HEK293 (cell line): ENCODE results near the gene LRRIQ3.

Source experiments
- CTCF ChIP-seq: fragments of 450-650 bp; formaldehyde crosslinking; IDR thresholded peaks from 2 replicates; pipeline ENCODE4 v1.5.1; 2016; ENCODE audit warnings: missing biosample characterization, missing genetic modification characterization
- HIC1 ChIP-seq: fragments of 450-650 bp; formaldehyde crosslinking; IDR thresholded peaks from 2 replicates; pipeline ENCODE4 v1.5.1; 2016; ENCODE audit warnings: missing biosample characterization, missing genetic modification characterization
- HOXA7 ChIP-seq: sonication (generic); formaldehyde crosslinking; IDR thresholded peaks from 2 replicates; pipeline ENCODE4 v1.8.1; 2022; ENCODE audit warnings: missing genetic modification reagents, borderline replicate concordance
- PRDM10 ChIP-seq: fragments of 450-650 bp; formaldehyde crosslinking; IDR thresholded peaks from 2 replicates; pipeline ENCODE4 v1.5.1; 2016; ENCODE audit warnings: missing biosample characterization, missing genetic modification characterization
- ZBTB6 ChIP-seq: fragments of 450-650 bp; formaldehyde crosslinking; IDR thresholded peaks from 2 replicates; pipeline ENCODE4 v1.5.1; 2017; ENCODE audit warnings: missing biosample characterization, missing genetic modification characterization
- ZFHX2 ChIP-seq: fragments of 450-650 bp; formaldehyde crosslinking; conservative IDR thresholded peaks from 2 replicates; pipeline ENCODE4 v1.5.1; 2016; ENCODE audit warnings: missing biosample characterization, missing genetic modification characterization
- ZNF18 ChIP-seq: fragments of 450-650 bp; formaldehyde crosslinking; IDR thresholded peaks from 2 replicates; pipeline ENCODE4 v1.5.1; 2016; ENCODE audit warnings: missing biosample characterization, missing genetic modification characterization
- ZNF274 ChIP-seq, 2 experiments: fragments of 200-500 bp in 1 of 2; fragments of 450-650 bp in 1 of 2; sonication (Bioruptor generic) in 1 of 2; formaldehyde crosslinking in 1 of 2; IDR thresholded peaks; 2 replicates each; pipeline versions ENCODE4 v1.5.1 to v1.6.1; 2014 to 2016; ENCODE audit warnings: borderline replicate concordance in 1 of 2, inconsistent platforms in 1 of 2, low read length in 1 of 2, missing biosample characterization in 1 of 2, missing genetic modification characterization in 1 of 2
- ZNF37A ChIP-seq: fragments of 450-650 bp; IDR thresholded peaks from 2 replicates; pipeline ENCODE4 v1.5.1; 2018; ENCODE audit warnings: missing biosample characterization, missing genetic modification characterization
- ZNF514 ChIP-seq: fragments of 450-650 bp; formaldehyde crosslinking; IDR thresholded peaks from 2 replicates; pipeline ENCODE4 v1.5.1; 2016; ENCODE audit warnings: missing biosample characterization, missing genetic modification characterization
- ZNF639 ChIP-seq: fragments of 450-650 bp; formaldehyde crosslinking; IDR thresholded peaks from 2 replicates; pipeline ENCODE4 v1.5.1; 2016; ENCODE audit warnings: missing biosample characterization, missing genetic modification characterization
- ZNF701 ChIP-seq: fragments of 450-650 bp; formaldehyde crosslinking; IDR thresholded peaks from 2 replicates; pipeline ENCODE4 v1.5.1; 2016; ENCODE audit warnings: missing biosample characterization, missing genetic modification characterization
- ZNF777 ChIP-seq: fragments of 450-650 bp; formaldehyde crosslinking; IDR thresholded peaks from 2 replicates; pipeline ENCODE4 v1.5.1; 2017; ENCODE audit warnings: missing biosample characterization, missing genetic modification characterization, borderline replicate concordance

- TF ChIP-seq ZNF18 (tag by site-specific recombination) (no peak), CTCF (tag by site-specific recombination) (no peak), ZNF701 (tag by site-specific recombination) (no peak), ZNF639 (tag by site-specific recombination) (no peak), ZNF274 (IDR thresholded peaks at IDR 0.05; ENCODE audit: low read length) (no peak), ZNF274 (tag by site-specific recombination; IDR thresholded peaks at IDR 0.05; ENCODE audit: borderline replicate concordance) (no peak), ZNF37A (no peak), PRDM10 (tag by site-specific recombination) (no peak), ZFHX2 (tag by site-specific recombination) (no peak), HOXA7 (CRISPR knock-in tag) (no peak), ZNF777 (no peak), ZBTB6 (tag by site-specific recombination) (no peak), HIC1 (tag by site-specific recombination) (no peak), ZNF514 (no peak)
These were observed 17.5 kb downstream of the LRRIQ3 start for GRCh38 chr1:74180490-74180889.
